HG03280 (cell line): ENCODE results near the gene GAGE10.
"Not testable (repeated sequence)": the region's sequence is repeated elsewhere in the genome, so short reads cannot be mapped to it uniquely, and the experiment has no call there.

ENCODE experiments used
- ATAC-seq: cut with Tn5 transposase; IDR thresholded peaks from one replicate; pipeline ENCODE4 v1.9.1; 2021; ENCODE audit warnings: mild to moderate bottlenecking, moderate library complexity; ENCODE audit not compliant: unreplicated experiment

Gene GAGE10

GRCh38 chrX:49276207-49276606 lies 27.2 kb upstream of the GAGE10 start:
- no peak for ATAC-seq

GRCh38 chrX:49276671-49277534 lies 26.5 kb upstream of the GAGE10 start:
- ATAC-seq, result no peak

GRCh38 chrX:49277535-49277830 lies 26.0 kb upstream of the GAGE10 start:
- no peak for ATAC-seq

- no peak for ATAC-seq
These were observed 25.4 kb upstream of the GAGE10 start for GRCh38 chrX:49278081-49278480.

GRCh38 chrX:49282647-49283011 lies 20.8 kb upstream of the GAGE10 start:
- ATAC-seq, result no peak

GRCh38 chrX:49284212-49284611 lies 19.2 kb upstream of the GAGE10 start:
- no peak for ATAC-seq

GRCh38 chrX:49286136-49286535 lies 17.3 kb upstream of the GAGE10 start:
- no peak for ATAC-seq

- no peak for ATAC-seq
These were observed 16.9 kb upstream of the GAGE10 start for GRCh38 chrX:49286581-49286980.

- no peak for ATAC-seq
These were observed 15.8 kb upstream of the GAGE10 start for GRCh38 chrX:49287665-49288064.

GRCh38 chrX:49290215-49290614 lies 13.2 kb upstream of the GAGE10 start:
- ATAC-seq, result no peak

GRCh38 chrX:49291615-49292337 lies 11.7 kb upstream of the GAGE10 start:
- no peak for ATAC-seq

- no peak for ATAC-seq
These were observed 10.8 kb upstream of the GAGE10 start for GRCh38 chrX:49292400-49293362.

GRCh38 chrX:49299293-49299692 lies 4.2 kb upstream of the GAGE10 start:
- ATAC-seq, result not testable (repeated sequence)

- ATAC-seq, result no peak
These were observed 2.7 kb upstream of the GAGE10 start for GRCh38 chrX:49300703-49301102.

GRCh38 chrX:49307775-49308174 lies 4.3 kb downstream of the GAGE10 start:
- ATAC-seq, result not testable (repeated sequence)

- no peak for ATAC-seq
These were observed 5.3 kb downstream of the GAGE10 start for GRCh38 chrX:49308604-49309269.

- no peak for ATAC-seq
These were observed 6.0 kb downstream of the GAGE10 start for GRCh38 chrX:49309401-49309981.

- no peak for ATAC-seq
These were observed 6.9 kb downstream of the GAGE10 start for GRCh38 chrX:49310371-49310770.

- no peak for ATAC-seq
These were observed 8.7 kb downstream of the GAGE10 start for GRCh38 chrX:49312176-49312575.

- no peak for ATAC-seq
These were observed 12.6 kb downstream of the GAGE10 start for GRCh38 chrX:49316085-49316484.
